Activated CD8-positive, alpha-beta memory T cell treated with anti-CD3 and anti-CD28 coated beads, Interleukin-2, amount 50 U/mL, for 4 hours (primary cell): ENCODE data around the gene CMIP.

Experiments used
- DNase-seq: peaks from one replicate; pipeline ENCODE4 v3.0.0-alpha.2; 2020

CMIP gene

GRCh38 chr16:81709016-81709900, 264.6 kb downstream of the CMIP start:
- DNase-seq, result no peak

DNA sequence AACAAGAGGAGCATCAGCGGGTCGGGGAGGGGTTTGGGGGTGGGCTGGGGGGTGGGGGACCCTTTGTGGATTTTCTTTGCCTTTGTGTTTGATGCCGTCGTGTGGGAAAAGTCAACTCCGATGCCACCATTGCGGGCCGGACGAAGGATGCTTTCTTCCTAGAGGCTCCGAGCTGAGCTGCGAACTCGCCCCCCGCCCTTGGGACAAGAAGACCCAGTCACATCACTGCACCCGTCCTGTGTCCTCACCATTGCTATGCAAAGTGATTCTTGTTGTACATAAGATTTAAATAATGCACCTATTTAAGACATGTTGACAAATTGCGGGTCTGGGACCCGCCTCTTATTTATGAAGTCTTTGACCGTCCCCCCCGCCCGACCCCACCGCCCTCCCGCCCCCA, 265.4 kb downstream of the CMIP start:
- DNase-seq, result no peak

DNA sequence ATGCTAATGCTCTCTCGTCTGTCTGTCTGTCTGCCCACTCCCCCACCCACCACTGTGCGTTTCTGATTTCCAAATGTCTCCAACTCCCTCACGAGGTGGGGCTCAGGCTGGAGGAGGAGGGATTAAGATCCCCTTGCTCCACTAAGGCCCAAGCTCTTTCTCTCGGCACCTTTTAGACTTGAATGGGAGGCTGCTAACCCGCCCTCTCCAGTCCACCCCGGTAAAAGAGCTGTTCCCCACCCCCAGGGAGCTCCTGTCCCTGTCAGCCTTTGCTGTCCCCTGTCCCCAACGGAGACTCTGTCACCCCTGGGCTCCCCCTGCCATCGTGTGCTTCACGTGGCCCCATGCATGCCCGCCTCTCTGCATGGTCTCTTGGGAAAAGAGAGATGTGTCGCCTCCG, 266.0 kb downstream of the CMIP start:
- no peak for DNase-seq

DNA sequence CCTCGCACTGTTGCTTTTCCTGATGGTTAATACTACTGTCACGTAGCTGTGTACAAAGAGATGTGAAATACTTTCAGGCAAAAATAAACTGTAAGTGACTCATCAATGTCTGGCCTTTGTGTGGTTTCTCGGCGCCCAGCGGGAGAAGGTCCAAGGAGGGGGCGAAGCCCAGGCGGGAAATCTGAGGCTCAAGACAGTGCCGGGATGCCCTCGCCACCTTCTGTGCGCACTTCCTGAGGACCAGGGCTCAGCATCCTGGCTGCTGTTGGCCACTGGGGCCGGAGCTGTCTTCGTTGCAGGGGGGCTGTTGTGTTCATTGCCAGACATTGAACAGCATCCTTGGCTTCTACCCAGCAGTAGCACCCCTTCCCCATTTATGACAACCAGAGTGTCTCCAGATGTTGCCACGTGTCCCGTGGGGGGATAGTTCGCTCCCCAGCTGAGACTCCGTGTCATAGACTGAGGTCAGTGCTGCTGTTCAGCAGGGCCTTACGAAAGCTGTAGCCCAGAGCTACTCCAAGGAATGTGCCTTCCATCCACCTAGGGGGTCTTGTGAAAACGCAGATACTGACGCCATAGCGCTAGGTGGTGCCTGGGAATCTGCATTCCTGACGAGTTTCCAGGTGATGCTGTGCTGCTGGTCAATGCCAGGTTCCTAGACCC, 267.2 kb downstream of the CMIP start:
- DNase-seq, result no peak

DNA sequence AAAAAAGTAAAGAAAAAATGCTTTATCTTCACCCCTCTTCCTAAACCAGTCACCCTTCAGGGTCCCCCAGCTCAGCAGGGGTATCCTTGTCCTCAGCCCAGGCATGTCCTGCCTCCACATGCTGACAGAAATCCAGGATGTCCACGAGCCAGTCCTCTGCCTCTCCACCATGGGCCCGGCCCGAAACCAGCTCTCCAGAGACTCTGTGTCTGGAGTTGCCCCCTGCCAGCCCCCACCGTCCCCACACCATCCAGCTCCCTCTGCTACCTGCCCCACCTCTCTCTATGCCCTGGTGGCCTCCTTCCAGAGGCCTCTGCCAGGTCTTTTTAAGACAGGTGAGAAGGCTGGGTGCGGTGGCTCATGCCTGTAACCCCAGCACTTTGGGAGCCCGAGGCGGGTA, 268.1 kb downstream of the CMIP start:
- DNase-seq, result no peak

DNA sequence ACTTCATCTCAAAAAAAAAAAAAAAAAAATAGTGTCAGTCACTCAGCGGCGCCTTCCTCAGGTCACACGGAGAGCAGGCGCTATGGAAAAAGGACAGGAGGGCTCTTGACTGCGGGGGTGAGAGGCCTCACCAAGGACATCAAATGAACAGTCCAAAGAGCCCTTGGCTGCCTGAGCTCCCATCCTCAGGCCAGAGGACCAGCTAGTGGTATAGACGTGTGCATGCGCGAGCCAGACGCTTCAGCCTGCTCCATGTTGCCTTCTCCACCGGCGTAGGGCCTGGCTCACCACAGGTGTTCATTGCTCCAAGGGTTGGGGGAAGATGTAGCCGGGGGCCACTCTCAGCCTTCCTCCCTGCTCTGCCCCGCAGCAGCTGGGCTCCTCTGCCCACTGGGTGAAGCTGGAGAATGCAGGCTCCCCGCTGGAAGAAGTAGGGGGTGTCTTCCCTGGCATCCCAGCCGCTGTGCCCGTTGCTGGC, 268.7 kb downstream of the CMIP start:
- no peak for DNase-seq

GRCh38 chr16:81713796-81714195, 269.2 kb downstream of the CMIP start:
- DNase-seq, result no peak

- no peak for DNase-seq
These were observed 270.0 kb downstream of the CMIP start for GRCh38 chr16:81714583-81714982.

GRCh38 chr16:81715358-81716196, 271.0 kb downstream of the CMIP start:
- no peak for DNase-seq

GRCh38 chr16:81716478-81717225, 272.0 kb downstream of the CMIP start:
- no peak for DNase-seq

DNA sequence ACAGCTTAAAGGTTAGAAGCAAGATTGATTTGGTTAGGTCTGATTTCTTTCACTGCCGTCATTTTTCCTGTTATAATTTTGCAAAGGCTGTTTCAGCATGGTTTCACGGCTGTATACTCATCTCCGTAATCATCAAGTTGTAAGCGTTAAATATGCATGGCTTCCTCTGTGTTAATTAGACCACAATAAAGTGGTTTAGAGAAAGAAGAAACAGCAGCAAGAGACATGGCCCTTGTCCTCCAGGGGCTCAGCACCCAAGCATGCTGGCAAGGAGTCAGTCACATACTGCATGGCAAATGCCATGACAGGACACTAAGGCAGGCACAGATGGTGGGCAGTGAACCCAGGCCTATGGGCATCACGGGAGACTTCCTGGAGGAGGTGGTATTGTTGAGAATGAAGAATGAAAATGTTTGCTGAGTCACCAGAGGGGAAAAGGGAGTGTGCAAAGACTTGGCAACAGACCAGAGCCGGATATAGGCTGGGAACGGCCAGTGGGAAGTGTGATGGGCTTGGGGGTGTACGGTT, 273.1 kb downstream of the CMIP start:
- no peak for DNase-seq

DNA sequence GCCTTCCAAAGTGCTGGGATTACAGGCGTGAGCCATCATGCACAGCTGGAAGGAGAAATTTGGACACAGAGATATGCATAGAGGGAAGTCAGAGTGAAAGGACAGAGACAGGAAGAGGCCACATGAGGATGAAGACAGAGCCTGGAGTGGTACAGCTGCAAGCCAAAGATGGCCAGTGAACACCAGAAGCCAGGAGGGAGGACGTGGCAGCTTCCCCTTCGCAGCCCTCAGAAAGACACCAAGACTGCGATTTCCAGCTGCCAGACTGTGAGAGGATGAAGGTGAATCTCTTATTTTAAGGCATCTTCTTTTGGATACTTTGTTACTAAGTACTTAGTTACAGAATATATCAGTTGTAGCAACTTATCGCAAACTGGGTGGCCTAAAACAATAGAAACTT, 274.0 kb downstream of the CMIP start:
- no peak for DNase-seq

DNA sequence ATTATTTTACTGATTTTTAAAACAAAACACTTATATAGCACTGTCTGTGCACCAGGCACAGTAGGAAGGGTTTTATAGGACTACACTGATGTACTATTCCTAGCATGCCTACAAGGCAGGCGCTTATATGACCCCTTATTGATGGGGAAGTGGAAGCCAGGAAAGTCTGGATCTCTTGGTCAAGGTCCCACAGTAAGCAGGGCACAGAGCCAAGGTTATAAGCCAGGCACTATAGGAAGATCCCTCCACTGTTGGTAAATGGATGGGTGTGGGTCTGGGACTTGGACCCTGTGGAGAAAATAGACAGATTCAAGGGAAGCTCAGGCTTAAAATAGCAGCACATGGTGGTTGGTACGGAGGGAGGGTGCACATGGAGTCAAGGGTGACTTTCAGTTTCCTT, 275.4 kb downstream of the CMIP start:
- DNase-seq, result no peak

GRCh38 chr16:81720973-81721906, 276.6 kb downstream of the CMIP start:
- DNase-seq, result no peak

GRCh38 chr16:81723098-81723723, 278.6 kb downstream of the CMIP start:
- no peak for DNase-seq

GRCh38 chr16:81728435-81728834, 283.8 kb downstream of the CMIP start:
- no peak for DNase-seq

DNA sequence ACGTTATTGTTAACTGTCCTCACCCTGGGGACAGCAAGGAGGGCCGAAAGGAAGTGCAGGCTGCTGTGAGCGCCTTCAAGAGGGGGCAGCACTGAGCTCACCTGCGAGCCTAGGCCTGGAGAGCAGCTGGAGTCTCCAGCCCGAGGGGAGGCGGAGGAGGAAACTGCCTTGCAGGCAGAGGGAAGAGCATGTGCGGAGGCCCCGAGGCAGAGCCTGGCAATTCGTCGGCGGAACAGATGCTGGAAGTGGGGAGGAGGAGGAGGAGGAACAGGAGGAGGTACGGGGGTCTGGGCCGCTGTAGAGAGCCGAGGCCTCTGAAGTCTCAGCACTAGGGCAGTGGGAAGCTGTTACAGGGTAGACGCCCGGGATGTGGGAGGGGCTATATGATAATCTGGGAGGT, 284.8 kb downstream of the CMIP start:
- DNase-seq, result no peak

GRCh38 chr16:81730090-81731051, 285.8 kb downstream of the CMIP start:
- peak; percentile 61 for DNase-seq

DNA sequence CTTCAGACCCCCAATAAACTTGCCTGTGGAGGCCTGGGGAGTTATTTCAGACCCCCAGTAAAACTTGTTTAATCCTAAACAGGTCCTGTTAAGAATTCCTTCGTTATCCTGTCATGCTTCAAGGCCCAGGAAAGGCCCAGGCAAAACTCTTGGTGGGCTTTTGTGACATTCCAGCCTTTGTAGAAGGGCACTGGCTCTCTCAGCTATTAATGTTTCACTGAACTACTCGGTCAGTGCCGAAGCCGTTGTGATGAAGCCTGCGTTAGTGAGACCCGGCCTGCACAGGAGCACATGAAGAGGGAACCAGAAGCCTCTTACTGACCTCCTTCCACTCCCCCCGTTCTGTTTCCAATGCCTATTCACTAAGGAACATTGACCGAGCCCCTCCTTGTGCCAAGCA, 287.0 kb downstream of the CMIP start:
- DNase-seq, result no peak
